ENCODE measurements around the gene NNT. TPM values are rescaled to one million over a fixed set of nuclear protein-coding genes. Genes with fewer than 3 reads are reported as not detected.

The NNT gene
- total and polyA plus RNA-seq, 2 of the 13 experiments (the other 11 are each of a cell fraction or from before 2014, with no cell fraction given) = 21.1 to 58.0 TPM

DNA sequence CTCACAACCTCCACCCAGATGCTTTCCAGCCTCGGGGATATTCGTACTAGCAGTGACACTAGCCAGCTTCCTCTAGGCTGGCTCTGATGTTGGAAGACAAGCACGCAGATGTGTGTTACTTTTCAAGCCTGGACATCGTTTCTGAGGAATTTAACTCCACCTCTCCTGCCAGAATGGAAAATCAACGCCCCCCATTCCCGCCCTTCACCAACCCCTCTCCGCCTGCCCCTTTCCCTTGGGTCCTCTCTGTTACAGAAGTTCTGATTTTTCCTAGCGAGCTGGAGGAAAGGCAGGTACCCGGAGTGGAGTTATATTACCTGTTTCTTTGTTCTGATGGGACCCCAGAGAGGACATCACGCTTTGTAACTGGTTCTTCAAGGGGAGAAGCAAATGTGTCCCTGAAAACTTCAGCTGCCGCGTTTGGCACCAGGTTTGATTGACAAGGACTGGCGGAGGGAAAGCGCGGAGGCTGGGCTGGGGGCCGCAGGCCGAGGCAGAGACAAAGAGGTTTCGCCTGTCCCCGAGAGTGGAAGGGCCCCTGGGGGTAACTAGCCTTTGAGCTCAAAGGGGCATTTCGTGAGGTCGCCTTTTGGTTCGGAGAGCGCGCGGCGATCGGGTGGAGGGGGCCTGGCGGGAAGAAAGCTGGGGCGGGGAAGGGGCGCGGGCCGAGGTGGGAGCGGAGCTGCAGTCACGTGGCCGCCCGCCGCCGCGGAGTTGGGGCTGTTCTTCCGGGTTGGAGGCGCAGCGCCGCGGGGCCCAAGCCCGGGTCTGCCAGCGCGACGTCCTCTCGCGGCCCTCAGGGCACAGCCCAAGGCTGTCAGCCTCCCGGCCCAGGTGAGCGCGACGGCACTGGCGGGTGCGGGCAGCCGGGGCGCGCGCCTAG lies at the start of gene NNT (continued):
- TF ChIP-seq, protein P1, sequence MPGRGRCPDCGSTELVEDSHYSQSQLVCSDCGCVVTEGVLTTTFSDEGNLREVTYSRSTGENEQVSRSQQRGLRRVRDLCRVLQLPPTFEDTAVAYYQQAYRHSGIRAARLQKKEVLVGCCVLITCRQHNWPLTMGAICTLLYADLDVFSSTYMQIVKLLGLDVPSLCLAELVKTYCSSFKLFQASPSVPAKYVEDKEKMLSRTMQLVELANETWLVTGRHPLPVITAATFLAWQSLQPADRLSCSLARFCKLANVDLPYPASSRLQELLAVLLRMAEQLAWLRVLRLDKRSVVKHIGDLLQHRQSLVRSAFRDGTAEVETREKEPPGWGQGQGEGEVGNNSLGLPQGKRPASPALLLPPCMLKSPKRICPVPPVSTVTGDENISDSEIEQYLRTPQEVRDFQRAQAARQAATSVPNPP (CRISPR knock-in tag; IDR thresholded peaks at IDR 0.05) = no peak
- TF ChIP-seq ZNF761 (CRISPR knock-in tag; conservative IDR thresholded peaks at IDR 0.05) (no peak), FOXJ3 (CRISPR knock-in tag; IDR thresholded peaks at IDR 0.05; ENCODE audit: borderline replicate concordance) (no peak), ZC3H4 (CRISPR knock-in tag; IDR thresholded peaks at IDR 0.05; ENCODE audit: borderline replicate concordance) (no peak), HNRNPK (IDR thresholded peaks at IDR 0.05; ENCODE audit: low read depth, low read length, poor library complexity, severe bottlenecking) (peak; percentile 67), ZNF530 (CRISPR knock-in tag; IDR thresholded peaks at IDR 0.05; ENCODE audit: low read depth) (no peak), TMF1 (CRISPR knock-in tag; IDR thresholded peaks at IDR 0.05; ENCODE audit: low read depth) (peak; percentile 91; the same call in 1 of the 2 replicates), TGIF2 (CRISPR knock-in tag; IDR thresholded peaks at IDR 0.05) (no peak), ZNF550 (CRISPR knock-in tag; IDR thresholded peaks at IDR 0.05; ENCODE audit: borderline replicate concordance) (no peak), KAT8 (CRISPR knock-in tag; IDR thresholded peaks at IDR 0.05) (peak; percentile 80), ZNF768 (CRISPR knock-in tag; IDR thresholded peaks at IDR 0.05) (peak; percentile 86), SYNCRIP (IDR thresholded peaks at IDR 0.05; ENCODE audit: insufficient read depth, low read depth, low read length) (no peak), NFIC (IDR thresholded peaks at IDR 0.05; ENCODE audit: low read length) (no peak), SATB2 (CRISPR knock-in tag; IDR thresholded peaks at IDR 0.05) (peak; percentile 86; the same call in 1 of the 2 replicates), PAX8 (CRISPR knock-in tag; IDR thresholded peaks at IDR 0.05; ENCODE audit: borderline replicate concordance) (no peak), JDP2 (CRISPR knock-in tag; IDR thresholded peaks at IDR 0.05; ENCODE audit: borderline replicate concordance) (no peak), ZFX (CRISPR knock-in tag; IDR thresholded peaks at IDR 0.05; ENCODE audit: low read depth) (peak; percentile 82), SSRP1 (CRISPR knock-in tag; IDR thresholded peaks at IDR 0.05) (no peak), ZNF737 (CRISPR knock-in tag; IDR thresholded peaks at IDR 0.05; ENCODE audit: borderline replicate concordance) (no peak), ZNF224 (CRISPR knock-in tag; IDR thresholded peaks at IDR 0.05) (no peak), PHF8 (CRISPR knock-in tag; IDR thresholded peaks at IDR 0.05) (peak; percentile 85)
- TF ChIP-seq, protein P2, sequence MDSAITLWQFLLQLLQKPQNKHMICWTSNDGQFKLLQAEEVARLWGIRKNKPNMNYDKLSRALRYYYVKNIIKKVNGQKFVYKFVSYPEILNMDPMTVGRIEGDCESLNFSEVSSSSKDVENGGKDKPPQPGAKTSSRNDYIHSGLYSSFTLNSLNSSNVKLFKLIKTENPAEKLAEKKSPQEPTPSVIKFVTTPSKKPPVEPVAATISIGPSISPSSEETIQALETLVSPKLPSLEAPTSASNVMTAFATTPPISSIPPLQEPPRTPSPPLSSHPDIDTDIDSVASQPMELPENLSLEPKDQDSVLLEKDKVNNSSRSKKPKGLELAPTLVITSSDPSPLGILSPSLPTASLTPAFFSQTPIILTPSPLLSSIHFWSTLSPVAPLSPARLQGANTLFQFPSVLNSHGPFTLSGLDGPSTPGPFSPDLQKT (CRISPR knock-in tag; IDR thresholded peaks at IDR 0.05; ENCODE audit: borderline replicate concordance) = no peak
- TF ChIP-seq, protein P3, sequence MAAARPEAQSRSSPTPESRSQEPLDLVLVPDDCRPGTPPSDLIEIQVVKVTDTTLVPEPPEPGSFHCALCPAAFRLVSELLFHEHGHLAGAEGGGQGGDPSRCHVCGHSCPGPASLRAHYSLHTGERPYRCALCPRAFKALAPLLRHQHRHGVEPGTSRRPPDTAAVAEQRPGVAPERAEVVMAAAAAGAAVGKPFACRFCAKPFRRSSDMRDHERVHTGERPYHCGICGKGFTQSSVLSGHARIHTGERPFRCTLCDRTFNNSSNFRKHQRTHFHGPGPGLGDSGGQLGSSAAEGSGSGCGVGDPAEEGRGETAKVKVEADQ (CRISPR knock-in tag; IDR thresholded peaks at IDR 0.05; ENCODE audit: borderline replicate concordance) = peak; percentile 85; the same call in 1 of the 2 replicates
- TF ChIP-seq, protein P4, sequence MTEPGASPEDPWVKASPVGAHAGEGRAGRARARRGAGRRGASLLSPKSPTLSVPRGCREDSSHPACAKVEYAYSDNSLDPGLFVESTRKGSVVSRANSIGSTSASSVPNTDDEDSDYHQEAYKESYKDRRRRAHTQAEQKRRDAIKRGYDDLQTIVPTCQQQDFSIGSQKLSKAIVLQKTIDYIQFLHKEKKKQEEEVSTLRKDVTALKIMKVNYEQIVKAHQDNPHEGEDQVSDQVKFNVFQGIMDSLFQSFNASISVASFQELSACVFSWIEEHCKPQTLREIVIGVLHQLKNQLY (CRISPR knock-in tag; IDR thresholded peaks at IDR 0.05) = no peak
- TF ChIP-seq, protein P5, sequence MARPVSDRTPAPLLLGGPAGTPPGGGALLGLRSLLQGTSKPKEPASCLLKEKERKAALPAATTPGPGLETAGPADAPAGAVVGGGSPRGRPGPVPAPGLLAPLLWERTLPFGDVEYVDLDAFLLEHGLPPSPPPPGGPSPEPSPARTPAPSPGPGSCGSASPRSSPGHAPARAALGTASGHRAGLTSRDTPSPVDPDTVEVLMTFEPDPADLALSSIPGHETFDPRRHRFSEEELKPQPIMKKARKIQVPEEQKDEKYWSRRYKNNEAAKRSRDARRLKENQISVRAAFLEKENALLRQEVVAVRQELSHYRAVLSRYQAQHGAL (CRISPR knock-in tag; IDR thresholded peaks at IDR 0.05; ENCODE audit: not compliant biosample characterization) = peak; percentile 45

Data from HepG2 (cell line).